ENCODE measurements around the gene RNF225.

DNA sequence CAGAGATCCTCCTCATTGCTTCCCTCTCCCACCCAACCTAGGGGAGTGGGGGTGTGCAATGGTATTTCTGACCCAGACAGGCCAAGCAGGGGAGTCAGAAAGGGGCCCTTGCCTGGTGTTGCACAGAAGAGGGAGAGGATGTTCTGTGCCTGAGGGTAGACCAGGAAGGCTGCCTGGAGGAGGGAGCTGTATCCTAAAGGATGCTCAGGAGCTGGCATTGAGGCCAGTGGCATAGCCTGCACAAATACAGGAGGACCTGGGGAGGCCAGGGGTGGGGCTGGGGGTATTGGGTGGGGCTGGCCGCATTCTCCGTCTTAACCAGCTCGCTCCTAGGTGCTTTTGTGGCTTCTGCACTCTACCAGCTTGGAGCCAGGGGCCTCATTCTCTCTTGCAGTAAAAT is 4.4 kb downstream of the RNF225 start:
- TF ChIP-seq RAD21 (IDR thresholded peaks at IDR 0.05; ENCODE audit: low read length) (no peak), NRF1 (IDR thresholded peaks at IDR 0.05; ENCODE audit: low read depth, low read length) (no peak), RFX5 (IDR thresholded peaks at IDR 0.05; ENCODE audit: low read length) (no peak), EP300 (IDR thresholded peaks at IDR 0.05; ENCODE audit: borderline replicate concordance in 1 of 2, low read depth in 1 of 2, low read length in 1 of 2) (no peak), EZH2phosphoT487 (IDR thresholded peaks at IDR 0.05; ENCODE audit: borderline replicate concordance, low read depth) (no peak), MXI1 (IDR thresholded peaks at IDR 0.05; ENCODE audit: low read depth, low read length) (no peak), POLR2AphosphoS5 (IDR thresholded peaks at IDR 0.05; ENCODE audit: low read depth, low read length) (no peak)
- TF ChIP-seq, protein P1, sequence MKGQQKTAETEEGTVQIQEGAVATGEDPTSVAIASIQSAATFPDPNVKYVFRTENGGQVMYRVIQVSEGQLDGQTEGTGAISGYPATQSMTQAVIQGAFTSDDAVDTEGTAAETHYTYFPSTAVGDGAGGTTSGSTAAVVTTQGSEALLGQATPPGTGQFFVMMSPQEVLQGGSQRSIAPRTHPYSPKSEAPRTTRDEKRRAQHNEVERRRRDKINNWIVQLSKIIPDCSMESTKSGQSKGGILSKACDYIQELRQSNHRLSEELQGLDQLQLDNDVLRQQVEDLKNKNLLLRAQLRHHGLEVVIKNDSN (IDR thresholded peaks at IDR 0.05; ENCODE audit: borderline replicate concordance, low read depth): no peak
- TF ChIP-seq, protein P2, sequence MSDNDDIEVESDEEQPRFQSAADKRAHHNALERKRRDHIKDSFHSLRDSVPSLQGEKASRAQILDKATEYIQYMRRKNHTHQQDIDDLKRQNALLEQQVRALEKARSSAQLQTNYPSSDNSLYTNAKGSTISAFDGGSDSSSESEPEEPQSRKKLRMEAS (IDR thresholded peaks at IDR 0.05; ENCODE audit: low read depth): no peak
- TF ChIP-seq, protein P3, sequence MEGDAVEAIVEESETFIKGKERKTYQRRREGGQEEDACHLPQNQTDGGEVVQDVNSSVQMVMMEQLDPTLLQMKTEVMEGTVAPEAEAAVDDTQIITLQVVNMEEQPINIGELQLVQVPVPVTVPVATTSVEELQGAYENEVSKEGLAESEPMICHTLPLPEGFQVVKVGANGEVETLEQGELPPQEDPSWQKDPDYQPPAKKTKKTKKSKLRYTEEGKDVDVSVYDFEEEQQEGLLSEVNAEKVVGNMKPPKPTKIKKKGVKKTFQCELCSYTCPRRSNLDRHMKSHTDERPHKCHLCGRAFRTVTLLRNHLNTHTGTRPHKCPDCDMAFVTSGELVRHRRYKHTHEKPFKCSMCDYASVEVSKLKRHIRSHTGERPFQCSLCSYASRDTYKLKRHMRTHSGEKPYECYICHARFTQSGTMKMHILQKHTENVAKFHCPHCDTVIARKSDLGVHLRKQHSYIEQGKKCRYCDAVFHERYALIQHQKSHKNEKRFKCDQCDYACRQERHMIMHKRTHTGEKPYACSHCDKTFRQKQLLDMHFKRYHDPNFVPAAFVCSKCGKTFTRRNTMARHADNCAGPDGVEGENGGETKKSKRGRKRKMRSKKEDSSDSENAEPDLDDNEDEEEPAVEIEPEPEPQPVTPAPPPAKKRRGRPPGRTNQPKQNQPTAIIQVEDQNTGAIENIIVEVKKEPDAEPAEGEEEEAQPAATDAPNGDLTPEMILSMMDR (IDR thresholded peaks at IDR 0.05): no peak

Data from SK-N-SH (cell line).